GM19463 (cell line): ENCODE results near the gene ADGRG3.

Experiments
- ATAC-seq: cut with Tn5 transposase; IDR thresholded peaks from one replicate; pipeline ENCODE4 v1.9.1; 2021; ENCODE audit warnings: mild to moderate bottlenecking, moderate library complexity; ENCODE audit not compliant: unreplicated experiment

Gene ADGRG3

GRCh38 chr16:57630407-57630797, 37.7 kb upstream of the ADGRG3 start:
- no peak for ATAC-seq

DNA sequence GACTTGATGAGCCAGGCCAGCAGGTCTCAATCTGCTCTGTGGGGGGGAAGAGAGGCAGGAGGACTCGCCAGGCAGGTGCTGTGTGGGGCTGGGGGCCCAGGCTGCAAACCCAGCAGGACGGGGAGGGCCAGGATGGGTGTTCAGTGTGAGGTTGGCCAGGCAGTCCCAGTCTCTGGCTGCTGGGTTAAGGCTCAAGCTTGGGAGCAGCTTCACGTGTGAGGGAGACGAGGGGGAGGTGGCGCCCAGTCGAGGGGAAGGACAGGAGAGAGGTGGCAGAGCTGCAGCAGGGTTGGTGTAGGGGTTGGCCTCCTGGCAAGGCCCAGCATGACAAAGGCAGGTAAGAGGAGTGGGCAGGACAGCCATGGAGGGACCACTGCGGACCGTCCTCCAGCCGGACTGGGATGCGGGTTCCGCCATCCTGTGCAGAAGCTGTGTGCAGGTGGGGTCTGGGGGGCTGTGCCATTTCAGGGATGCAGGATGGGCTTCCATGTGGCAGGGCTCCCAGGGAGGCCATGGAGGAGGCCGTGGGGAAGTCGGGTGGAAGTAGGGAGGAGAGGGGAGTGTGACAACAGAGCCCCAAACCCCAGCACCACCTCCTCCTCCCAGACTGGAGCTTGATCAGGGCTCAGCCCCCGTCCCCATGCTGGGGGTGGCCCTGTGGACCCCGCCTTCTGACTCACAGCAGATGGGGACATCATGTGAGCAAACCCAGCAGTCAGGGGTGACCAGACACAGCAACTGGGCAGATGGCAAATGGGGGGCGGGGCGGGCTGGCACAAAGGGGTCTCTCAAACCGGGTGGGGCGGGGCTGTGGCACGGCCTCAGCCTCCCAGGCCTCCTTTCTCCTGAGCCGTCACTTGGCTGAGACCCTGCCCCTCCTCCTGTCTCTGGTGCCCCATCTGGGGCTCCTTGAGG, 36.9 kb upstream of the ADGRG3 start:
- ATAC-seq: no peak

GRCh38 chr16:57632568-57632967, 35.5 kb upstream of the ADGRG3 start:
- ATAC-seq: no peak

DNA sequence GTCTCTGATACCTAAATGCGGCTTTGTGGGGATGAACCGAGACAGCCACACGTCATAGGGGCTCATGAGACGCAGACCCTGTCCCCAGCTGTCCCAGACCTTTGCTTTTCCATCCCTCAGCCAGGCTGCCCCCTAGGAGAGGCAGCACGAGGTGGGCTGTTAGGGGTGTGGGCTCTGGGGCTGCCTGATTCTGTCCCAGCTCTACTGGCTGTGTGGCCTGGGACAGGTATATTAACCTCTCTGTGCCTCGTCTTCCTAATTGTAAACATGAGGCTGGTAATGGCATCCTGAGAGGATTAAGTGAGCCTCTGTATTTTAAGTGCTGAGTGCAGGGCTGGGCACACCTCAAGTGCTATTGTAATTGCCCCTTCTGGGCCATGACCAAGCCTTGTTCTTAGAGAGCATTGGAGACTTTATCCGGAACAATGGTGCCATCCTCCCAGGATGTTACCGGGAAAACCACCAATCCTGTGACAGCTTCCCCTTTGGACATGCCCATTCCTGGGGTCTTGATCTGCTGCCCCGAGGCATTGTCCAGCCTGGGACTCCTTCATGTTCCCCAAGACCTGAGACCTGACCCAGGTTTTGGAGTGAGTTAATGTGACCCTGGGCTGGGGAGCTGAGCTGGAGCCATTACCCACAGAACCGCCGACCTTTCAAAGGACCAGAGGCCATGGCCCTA, 34.6 kb upstream of the ADGRG3 start:
- no peak for ATAC-seq

- no peak for ATAC-seq
These were observed 33.9 kb upstream of the ADGRG3 start for GRCh38 chr16:57634171-57634570.

- no peak for ATAC-seq
These were observed 32.6 kb upstream of the ADGRG3 start for GRCh38 chr16:57635266-57636097.

DNA sequence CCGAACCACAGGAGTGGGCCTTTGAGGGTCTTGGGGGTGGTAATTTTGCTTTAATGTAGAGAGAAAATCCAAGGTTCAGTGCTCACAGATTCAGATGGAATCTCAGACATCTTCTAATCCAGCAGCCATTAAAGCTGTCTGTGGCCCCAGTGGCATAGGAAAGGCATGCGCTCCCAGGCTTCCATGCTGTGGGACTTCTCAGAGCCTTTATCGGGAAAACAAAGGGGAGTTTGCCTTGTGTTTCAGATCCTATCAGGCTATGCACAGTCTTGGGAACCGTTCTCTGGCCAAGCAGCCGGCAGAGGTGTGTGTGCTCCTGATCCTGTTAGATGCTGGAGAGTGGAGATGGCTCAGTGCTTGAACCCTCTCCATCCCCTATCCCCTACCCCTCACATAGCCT, 31.9 kb upstream of the ADGRG3 start:
- no peak for ATAC-seq

GRCh38 chr16:57637020-57637419, 31.1 kb upstream of the ADGRG3 start:
- ATAC-seq: no peak

DNA sequence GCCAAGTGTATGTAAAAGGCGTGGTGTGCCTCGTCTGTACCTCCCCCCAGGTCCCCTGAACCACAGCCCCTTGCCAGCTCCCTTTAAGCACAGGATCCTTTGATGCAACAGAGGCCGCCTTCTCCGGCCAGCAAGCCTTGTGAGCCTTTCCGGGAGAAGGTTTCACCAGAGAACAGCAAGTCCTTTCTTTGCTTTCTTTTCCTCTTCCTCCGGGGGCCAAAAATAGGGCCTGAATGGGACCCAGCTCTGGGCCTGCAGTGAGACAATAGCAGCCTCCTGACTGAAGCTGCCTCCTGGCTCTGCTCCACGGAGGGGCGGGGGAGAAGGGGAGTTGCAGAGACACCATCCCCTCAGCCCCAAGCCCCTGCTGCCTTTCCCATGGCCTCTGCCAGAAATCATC, 30.7 kb upstream of the ADGRG3 start:
- ATAC-seq: no peak

GRCh38 chr16:57637965-57638364, 30.1 kb upstream of the ADGRG3 start:
- no peak for ATAC-seq

GRCh38 chr16:57638381-57638780, 29.7 kb upstream of the ADGRG3 start:
- no peak for ATAC-seq

DNA sequence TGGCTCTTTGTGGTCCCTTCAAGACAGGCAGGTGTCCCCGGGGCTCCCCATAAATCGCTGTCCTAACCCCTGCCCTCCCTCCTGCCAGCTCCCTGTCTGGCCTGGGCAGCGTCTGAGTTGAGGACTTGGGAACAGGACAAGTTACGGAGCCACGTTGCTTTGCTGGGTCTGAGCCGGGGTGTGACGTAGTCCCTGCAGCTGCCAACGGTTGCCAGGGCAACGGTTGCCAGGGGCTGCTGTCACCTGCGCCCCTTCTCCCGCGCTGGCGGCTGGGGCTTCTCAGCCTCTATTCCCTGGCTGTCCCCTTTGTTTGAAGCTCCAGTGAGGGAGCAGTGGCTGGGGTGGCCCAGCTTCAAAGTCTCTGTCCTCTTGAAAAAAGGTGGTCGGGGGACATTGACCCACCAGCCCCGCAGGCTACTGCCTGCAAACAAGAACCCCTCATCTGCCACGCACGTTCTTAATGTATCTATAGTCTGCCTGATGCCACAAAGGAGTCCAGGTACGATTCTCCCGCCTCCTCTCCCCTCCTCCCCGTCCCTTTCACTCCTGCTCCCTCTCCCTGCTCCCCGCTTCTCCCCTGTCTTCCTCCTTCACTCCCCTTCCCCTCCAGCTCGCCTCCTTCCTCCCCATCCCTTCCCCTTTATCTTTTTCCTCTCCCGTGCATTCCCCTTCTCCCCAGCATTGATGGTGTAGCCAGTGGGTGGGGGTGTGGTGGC, 28.8 kb upstream of the ADGRG3 start:
- no peak for ATAC-seq

GRCh38 chr16:57640185-57640584, 27.9 kb upstream of the ADGRG3 start:
- no peak for ATAC-seq

GRCh38 chr16:57640612-57641011, 27.5 kb upstream of the ADGRG3 start:
- ATAC-seq: no peak

DNA sequence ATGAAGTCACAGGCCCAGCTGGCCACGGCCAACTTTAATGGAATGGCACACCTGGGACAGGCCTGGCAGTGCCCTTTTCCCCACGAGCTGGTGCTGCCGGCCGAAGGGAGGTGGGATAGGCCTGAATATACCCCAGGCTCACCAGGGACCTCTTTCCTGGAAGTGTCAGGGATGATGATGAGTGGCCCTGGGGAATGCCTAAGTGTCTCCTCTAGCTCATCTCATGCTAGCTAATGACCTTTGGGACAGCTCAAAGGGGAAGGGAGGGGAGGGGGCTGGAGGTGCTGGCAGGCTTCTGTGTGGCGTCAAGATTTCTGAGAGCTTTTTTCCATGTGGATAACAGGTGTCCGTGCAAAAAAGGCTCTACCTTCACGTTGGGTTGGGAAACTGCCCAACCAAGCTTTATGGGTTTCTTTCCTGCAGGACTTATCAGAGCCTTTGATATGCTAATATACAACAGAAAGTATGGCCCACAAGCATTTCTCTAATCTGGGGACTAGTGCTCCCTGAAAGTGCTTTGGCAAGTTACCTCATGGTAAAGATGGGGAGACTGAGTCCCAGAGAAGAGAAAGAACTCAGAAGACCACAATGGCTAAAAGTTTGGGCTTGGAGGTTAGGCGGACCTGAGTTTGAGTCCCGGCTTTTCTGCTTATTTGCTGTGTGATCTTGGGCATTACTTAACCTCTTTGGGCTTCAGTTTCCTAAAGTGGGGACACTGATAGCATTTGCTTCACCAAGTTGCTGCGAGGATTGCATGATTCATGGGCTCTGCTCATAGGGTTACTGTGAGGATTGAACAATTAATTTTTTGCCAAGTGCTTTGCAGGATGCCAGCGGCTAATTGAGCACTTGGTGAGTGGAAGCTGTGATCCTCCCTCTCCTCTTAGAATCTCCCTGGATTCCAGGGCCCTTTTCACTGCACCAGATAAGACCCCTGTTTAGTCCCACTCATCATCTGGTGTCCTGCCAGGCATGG, 25.7 kb upstream of the ADGRG3 start:
- ATAC-seq: no peak

- no peak for ATAC-seq
These were observed 24.8 kb upstream of the ADGRG3 start for GRCh38 chr16:57643147-57643874.

DNA sequence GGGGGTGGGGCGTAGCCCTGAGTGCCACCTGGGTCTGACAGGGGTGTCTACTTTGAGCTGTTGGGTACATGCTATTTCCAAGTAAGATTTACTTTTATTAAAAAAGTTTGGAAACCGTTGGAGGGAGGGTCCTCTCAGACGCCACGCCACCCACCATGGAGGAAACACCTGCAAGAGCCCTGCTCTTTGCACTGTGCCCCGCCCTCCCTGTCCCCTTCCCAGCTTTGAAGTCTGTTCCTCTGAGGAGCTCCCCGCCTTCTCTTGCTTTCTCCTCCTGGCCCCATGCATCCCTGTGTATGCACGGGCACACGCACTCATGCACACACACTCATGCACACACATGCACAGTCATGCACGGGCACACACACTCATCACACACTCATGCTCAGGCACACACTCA, 24.2 kb upstream of the ADGRG3 start:
- no peak for ATAC-seq

GRCh38 chr16:57644383-57645014, 23.6 kb upstream of the ADGRG3 start:
- no peak for ATAC-seq
